ENCODE results near the gene RAPGEF6. TPM values are rescaled to one million over a fixed set of nuclear protein-coding genes. Genes with fewer than 3 reads are reported as not detected.
"Not testable (repeated sequence)": the region's sequence is repeated elsewhere in the genome, so short reads cannot be mapped to it uniquely, and the experiment has no call there.

Gene RAPGEF6
- total RNA-seq, 1 donor from 2014 or later = 29.1 TPM

DNA sequence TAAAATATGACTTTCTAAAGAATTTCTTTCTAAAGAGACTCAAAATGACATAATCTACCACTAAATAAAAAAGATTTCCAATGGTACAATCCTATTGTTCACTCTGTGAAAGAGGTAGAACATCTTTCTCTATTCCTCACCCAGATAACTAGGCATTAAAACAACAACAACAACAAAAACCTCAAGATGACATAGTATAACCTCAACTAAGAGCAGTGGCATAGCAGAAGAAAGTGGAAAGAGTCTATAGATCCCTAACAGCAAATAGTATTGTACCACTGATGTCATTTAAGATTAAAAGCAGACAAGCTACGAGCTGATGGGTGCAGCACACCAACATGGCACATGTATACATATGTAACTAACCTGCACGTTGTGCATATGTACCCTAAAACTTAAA lies 29.9 kb downstream of the RAPGEF6 start:
- TF ChIP-seq, protein P1, sequence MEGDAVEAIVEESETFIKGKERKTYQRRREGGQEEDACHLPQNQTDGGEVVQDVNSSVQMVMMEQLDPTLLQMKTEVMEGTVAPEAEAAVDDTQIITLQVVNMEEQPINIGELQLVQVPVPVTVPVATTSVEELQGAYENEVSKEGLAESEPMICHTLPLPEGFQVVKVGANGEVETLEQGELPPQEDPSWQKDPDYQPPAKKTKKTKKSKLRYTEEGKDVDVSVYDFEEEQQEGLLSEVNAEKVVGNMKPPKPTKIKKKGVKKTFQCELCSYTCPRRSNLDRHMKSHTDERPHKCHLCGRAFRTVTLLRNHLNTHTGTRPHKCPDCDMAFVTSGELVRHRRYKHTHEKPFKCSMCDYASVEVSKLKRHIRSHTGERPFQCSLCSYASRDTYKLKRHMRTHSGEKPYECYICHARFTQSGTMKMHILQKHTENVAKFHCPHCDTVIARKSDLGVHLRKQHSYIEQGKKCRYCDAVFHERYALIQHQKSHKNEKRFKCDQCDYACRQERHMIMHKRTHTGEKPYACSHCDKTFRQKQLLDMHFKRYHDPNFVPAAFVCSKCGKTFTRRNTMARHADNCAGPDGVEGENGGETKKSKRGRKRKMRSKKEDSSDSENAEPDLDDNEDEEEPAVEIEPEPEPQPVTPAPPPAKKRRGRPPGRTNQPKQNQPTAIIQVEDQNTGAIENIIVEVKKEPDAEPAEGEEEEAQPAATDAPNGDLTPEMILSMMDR (IDR thresholded peaks at IDR 0.05; ENCODE audit: unreplicated experiment) = no peak
- Mint-ChIP-seq H3K4me3 (ENCODE audit: low read depth) (no peak overlapping the region), H3K27ac (no peak overlapping the region), H3K9me3 (ENCODE audit: low read depth) (no peaks in the 10 kb centered on the region), H3K27me3 (no peaks in the 10 kb centered on the region), H3K4me1 (ENCODE audit: low read depth) (peaks cover 21% of the 10 kb centered on the region), H3K36me3 (ENCODE audit: insufficient read depth) (peaks cover 9% of the 10 kb centered on the region)
- no peak for DNase-seq (ENCODE audit: low spot score, unreplicated experiment)

DNA sequence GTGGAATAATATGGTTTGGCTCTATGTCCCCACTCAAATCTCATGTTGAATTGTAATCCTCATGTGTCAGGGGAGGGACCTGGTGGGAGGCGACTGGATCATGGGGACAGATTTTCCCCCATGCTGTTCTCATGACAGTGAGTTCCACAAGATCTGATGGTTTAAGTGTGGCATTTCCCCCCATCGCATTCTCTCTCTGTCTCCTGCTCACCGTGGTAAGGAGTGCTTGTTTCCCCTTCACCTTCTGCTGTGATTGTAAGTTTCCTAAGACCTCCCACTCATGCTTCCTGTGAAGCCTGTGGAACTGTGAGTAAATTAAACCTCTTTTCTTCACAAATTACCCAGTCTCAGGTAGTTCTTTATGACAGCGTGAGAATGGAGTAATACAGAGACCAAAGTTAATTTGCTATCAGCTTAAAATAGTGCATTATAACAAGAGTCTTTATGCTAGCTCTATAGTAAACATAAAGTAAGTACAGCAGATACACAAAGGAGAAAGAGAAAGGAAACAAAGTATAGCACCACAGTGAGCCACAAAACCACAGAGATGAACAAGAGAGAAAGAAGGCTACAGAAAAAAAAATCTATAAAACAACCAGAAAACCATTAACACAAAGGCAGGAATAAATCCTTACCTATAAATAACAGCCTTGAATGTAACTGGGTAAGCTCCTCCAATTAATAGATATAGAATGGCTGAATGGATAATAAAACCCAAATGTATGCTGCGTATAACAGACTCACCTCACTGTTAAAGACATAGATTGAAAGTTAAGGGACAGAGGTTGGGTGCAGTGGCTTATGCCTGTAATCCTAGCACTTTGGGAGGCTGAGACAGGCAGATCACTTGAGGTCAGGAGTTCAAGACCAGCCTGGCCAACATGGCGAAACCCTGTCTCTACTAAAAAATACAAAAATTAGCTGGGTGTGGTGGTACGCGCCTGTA lies 39.7 kb downstream of the RAPGEF6 start:
- TF ChIP-seq, protein P1 (IDR thresholded peaks at IDR 0.05; ENCODE audit: unreplicated experiment) = no peak
- no peak for DNase-seq (ENCODE audit: low spot score, unreplicated experiment)
- Mint-ChIP-seq H3K4me1 (ENCODE audit: low read depth) (peaks cover 10% of the 10 kb centered on the region), H3K27ac (no peak overlapping the region), H3K4me3 (ENCODE audit: low read depth) (no peak overlapping the region), H3K27me3 (no peaks in the 10 kb centered on the region), H3K9me3 (ENCODE audit: low read depth) (peaks cover 16% of the 10 kb centered on the region), H3K36me3 (ENCODE audit: insufficient read depth) (peaks cover 23% of the 10 kb centered on the region)

DNA sequence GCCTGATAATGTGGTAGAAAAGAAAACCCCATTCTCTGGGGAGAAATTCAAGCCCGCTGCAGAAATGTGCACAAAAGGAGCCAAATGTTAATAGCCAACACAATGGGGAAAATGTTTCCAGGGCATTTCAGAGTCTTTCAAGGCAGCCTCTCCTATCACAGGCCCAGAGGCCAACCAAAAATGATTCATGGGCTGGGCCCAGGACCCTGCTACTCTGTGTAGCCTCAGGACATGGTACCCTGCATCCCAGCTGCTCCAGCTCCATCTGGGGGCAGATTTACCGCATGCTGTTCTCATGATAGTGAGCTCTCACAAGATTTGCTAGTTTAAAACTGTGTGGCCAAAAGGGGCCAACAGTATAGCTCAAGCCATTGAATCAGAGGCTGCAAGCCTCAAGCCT lies 41.1 kb downstream of the RAPGEF6 start:
- H3K36me3 Mint-ChIP-seq (ENCODE audit: insufficient read depth) = peaks cover 23% of the 10 kb centered on the region
- H3K4me3 Mint-ChIP-seq (ENCODE audit: low read depth) = no peak overlapping the region
- TF ChIP-seq, protein P1 (IDR thresholded peaks at IDR 0.05; ENCODE audit: unreplicated experiment) = no peak
- H3K4me1 Mint-ChIP-seq (ENCODE audit: low read depth) = peaks cover 14% of the 10 kb centered on the region
- no peaks in the 10 kb centered on the region for H3K27me3 Mint-ChIP-seq
- H3K27ac Mint-ChIP-seq = no peak overlapping the region
- H3K9me3 Mint-ChIP-seq (ENCODE audit: low read depth) = peaks cover 16% of the 10 kb centered on the region
- DNase-seq (ENCODE audit: low spot score, unreplicated experiment) = no peak

DNA sequence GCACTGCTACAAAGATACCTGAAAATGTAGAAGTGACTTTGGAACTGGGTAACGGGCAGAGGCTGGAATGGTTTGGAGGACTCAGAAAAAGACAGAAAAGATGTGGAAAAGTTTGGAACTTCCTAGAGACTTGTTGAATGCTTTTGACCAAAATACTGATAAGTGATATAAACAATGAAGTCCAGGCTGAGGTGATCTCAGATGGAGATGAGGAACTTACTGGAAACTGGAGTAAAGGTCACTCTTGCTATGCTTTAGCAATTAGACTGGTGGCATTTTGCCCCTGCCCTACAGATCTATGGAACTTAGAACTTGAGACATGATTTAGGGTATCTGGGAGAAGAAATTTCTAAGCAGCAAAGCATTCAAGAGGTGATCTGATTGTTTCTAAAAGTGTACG lies 41.6 kb downstream of the RAPGEF6 start:
- H3K27ac Mint-ChIP-seq; DNase-seq (ENCODE audit: low spot score, unreplicated experiment); H3K4me3 Mint-ChIP-seq (ENCODE audit: low read depth); H3K27me3 Mint-ChIP-seq; H3K4me1 Mint-ChIP-seq (ENCODE audit: low read depth): not testable (repeated sequence)
- H3K36me3 Mint-ChIP-seq (ENCODE audit: insufficient read depth) = peaks cover 23% of the 10 kb centered on the region
- H3K9me3 Mint-ChIP-seq (ENCODE audit: low read depth) = peaks cover 16% of the 10 kb centered on the region

DNA sequence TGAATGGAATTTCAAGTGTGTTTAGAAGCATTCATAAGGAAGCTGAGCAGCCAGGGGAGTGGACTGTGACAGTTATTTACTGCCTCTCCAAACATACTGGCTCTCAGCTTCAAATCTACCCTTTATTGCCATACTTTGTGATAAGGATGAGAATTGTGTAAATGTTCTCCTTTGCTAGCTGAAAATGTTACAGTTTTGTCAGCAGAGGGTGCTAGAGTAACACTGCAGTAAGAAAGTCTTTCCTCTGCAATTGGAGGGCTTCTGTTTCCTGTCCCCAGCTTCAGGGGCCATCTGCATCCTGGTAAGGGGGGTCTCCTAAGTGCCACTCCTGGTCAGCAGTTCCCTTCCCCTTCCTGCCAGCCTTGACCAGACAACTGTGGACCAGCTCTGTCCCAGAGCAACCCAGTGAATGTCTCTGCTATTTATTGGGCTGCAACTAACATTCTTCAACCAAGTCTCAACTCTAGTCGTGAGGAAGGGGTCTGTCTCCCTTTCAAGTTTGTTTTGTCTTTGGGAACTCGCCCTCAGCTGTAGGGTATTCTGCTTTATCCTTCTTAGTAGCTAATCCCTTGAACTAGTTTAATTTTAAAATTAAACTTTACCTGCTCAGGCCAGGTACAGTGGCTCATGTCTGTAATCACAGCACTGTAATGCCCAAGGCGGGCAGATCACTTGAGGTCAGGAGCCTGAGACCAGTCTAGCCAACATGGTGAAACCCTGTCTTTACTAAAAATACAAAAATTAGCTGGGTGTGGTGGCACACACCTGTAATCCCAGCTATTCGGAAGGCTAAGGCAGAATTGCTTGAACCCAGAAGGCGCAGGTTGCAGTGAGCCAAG lies 45.3 kb downstream of the RAPGEF6 start:
- Mint-ChIP-seq H3K9me3 (ENCODE audit: low read depth) (peaks cover 5% of the 10 kb centered on the region), H3K27me3 (no peaks in the 10 kb centered on the region), H3K4me3 (ENCODE audit: low read depth) (no peak overlapping the region), H3K36me3 (ENCODE audit: insufficient read depth) (peaks cover 14% of the 10 kb centered on the region), H3K4me1 (ENCODE audit: low read depth) (peaks cover 9% of the 10 kb centered on the region), H3K27ac (no peak overlapping the region)
- DNase-seq (ENCODE audit: low spot score, unreplicated experiment) = peak; percentile 16
- TF ChIP-seq, protein P1 (IDR thresholded peaks at IDR 0.05; ENCODE audit: unreplicated experiment) = peak; percentile 86
